Memory B cell (primary cell): ENCODE results near the gene CASP14.
"Not testable (repeated sequence)": the region's sequence is repeated elsewhere in the genome, so short reads cannot be mapped to it uniquely, and the experiment has no call there.

Experiments used
- ATAC-seq: fragments of 150-1000 bp; cut with Tn5 transposase; 2 replicates; pipeline ENCODE4 v1.10.0; 2021; ENCODE audit warnings: low read depth, mild to moderate bottlenecking, moderate library complexity
- DNase-seq, 2 donors: peaks; one replicate each; pipeline ENCODE4 v3.0.0; 2022; ENCODE audit warnings: low spot score in 2 of 2
- H3K27ac Mint-ChIP-seq: one replicate; pipeline ENCODE4 v1.8.0; 2022; ENCODE audit warnings: mild to moderate bottlenecking, moderate library complexity, mixed read lengths
- H3K27me3 Mint-ChIP-seq: one replicate; pipeline ENCODE4 v1.8.0; 2022; ENCODE audit warnings: mixed read lengths
- H3K36me3 Mint-ChIP-seq: one replicate; pipeline ENCODE4 v1.8.0; 2022; ENCODE audit warnings: mild to moderate bottlenecking, mixed read lengths
- H3K4me1 Mint-ChIP-seq: one replicate; pipeline ENCODE4 v1.8.0; 2022; ENCODE audit warnings: mixed read lengths
- H3K4me3 Mint-ChIP-seq: one replicate; pipeline ENCODE4 v1.8.0; 2022; ENCODE audit warnings: mild to moderate bottlenecking, moderate library complexity, mixed read lengths
- H3K9me3 Mint-ChIP-seq: one replicate; pipeline ENCODE4 v1.8.0; 2022; ENCODE audit warnings: mixed read lengths

Gene CASP14

GRCh38 chr19:15091918-15092753, 42.9 kb downstream of the CASP14 start:
- Mint-ChIP-seq H3K27ac (no peak overlapping the region), H3K36me3 (no peaks in the 10 kb centered on the region)
- ATAC-seq = peak; percentile 60

GRCh38 chr19:15093001-15093400, 43.7 kb downstream of the CASP14 start:
- Mint-ChIP-seq H3K27me3 (peaks cover 6% of the 10 kb centered on the region), H3K27ac (no peak overlapping the region), H3K4me3 (no peak overlapping the region), H3K4me1 (no peaks in the 10 kb centered on the region), H3K9me3 (no peaks in the 10 kb centered on the region), H3K36me3 (no peaks in the 10 kb centered on the region)
- no peak for ATAC-seq
- DNase-seq = no peak

More at GRCh38 chr19:15091918-15092753, 42.9 kb downstream of the CASP14 start:
- Mint-ChIP-seq H3K27me3 (peaks cover 13% of the 10 kb centered on the region), H3K9me3 (no peaks in the 10 kb centered on the region), H3K4me3 (no peak overlapping the region), H3K4me1 (no peaks in the 10 kb centered on the region)
- peak; percentile 48 to 68 for DNase-seq

GRCh38 chr19:15096223-15096622, 46.9 kb downstream of the CASP14 start:
- no peak for ATAC-seq
- no peak for DNase-seq
- Mint-ChIP-seq H3K4me1 (no peaks in the 10 kb centered on the region), H3K36me3 (no peaks in the 10 kb centered on the region), H3K4me3 (no peak overlapping the region), H3K27me3 (peaks cover 7% of the 10 kb centered on the region), H3K9me3 (no peaks in the 10 kb centered on the region), H3K27ac (no peak overlapping the region)

GRCh38 chr19:15097980-15098379, 48.7 kb downstream of the CASP14 start:
- not testable (repeated sequence) for H3K27ac Mint-ChIP-seq, H3K27me3 Mint-ChIP-seq, H3K9me3 Mint-ChIP-seq, DNase-seq, ATAC-seq, H3K4me3 Mint-ChIP-seq, H3K36me3 Mint-ChIP-seq, H3K4me1 Mint-ChIP-seq

GRCh38 chr19:15098460-15098859, 49.2 kb downstream of the CASP14 start:
- H3K9me3 Mint-ChIP-seq = peaks cover 1% of the 10 kb centered on the region
- no peak overlapping the region for H3K4me3 Mint-ChIP-seq
- H3K27me3 Mint-ChIP-seq = peaks cover 6% of the 10 kb centered on the region
- peaks cover under 1% of the 10 kb centered on the region for H3K36me3 Mint-ChIP-seq
- no peak overlapping the region for H3K27ac Mint-ChIP-seq
- DNase-seq = no peak
- ATAC-seq = no peak
- no peaks in the 10 kb centered on the region for H3K4me1 Mint-ChIP-seq

- Mint-ChIP-seq H3K4me3 (no peak overlapping the region), H3K4me1 (no peaks in the 10 kb centered on the region), H3K27ac (no peak overlapping the region), H3K27me3 (peaks cover 9% of the 10 kb centered on the region), H3K36me3 (peaks cover 3% of the 10 kb centered on the region), H3K9me3 (peaks cover 4% of the 10 kb centered on the region)
- ATAC-seq (no peak), DNase-seq (no peak)
Observed at GRCh38 chr19:15099017-15099582, 49.8 kb downstream of the CASP14 start.

GRCh38 chr19:15101479-15102082, 52.3 kb downstream of the CASP14 start:
- no peak for DNase-seq

GRCh38 chr19:15104003-15104402, 54.7 kb downstream of the CASP14 start:
- peaks cover 9% of the 10 kb centered on the region for H3K9me3 Mint-ChIP-seq
- H3K27me3 Mint-ChIP-seq = peaks cover 30% of the 10 kb centered on the region
- no peak overlapping the region for H3K4me3 Mint-ChIP-seq
- no peak overlapping the region for H3K27ac Mint-ChIP-seq
- DNase-seq = no peak
- peaks cover 9% of the 10 kb centered on the region for H3K36me3 Mint-ChIP-seq
- ATAC-seq = no peak
- H3K4me1 Mint-ChIP-seq = peaks cover 9% of the 10 kb centered on the region

More at GRCh38 chr19:15101479-15102082, 52.3 kb downstream of the CASP14 start:
- peaks cover 9% of the 10 kb centered on the region for H3K9me3 Mint-ChIP-seq
- H3K27me3 Mint-ChIP-seq = peaks cover 19% of the 10 kb centered on the region
- peaks cover 8% of the 10 kb centered on the region for H3K36me3 Mint-ChIP-seq
- peaks cover under 1% of the 10 kb centered on the region for H3K4me1 Mint-ChIP-seq
- no peak overlapping the region for H3K4me3 Mint-ChIP-seq
- H3K27ac Mint-ChIP-seq = no peak overlapping the region
- ATAC-seq = no peak

GRCh38 chr19:15104411-15104810, 55.1 kb downstream of the CASP14 start:
- DNase-seq (no peak), ATAC-seq (no peak)
- Mint-ChIP-seq H3K4me3 (no peak overlapping the region), H3K36me3 (peaks cover 9% of the 10 kb centered on the region), H3K9me3 (peaks cover 9% of the 10 kb centered on the region), H3K27ac (no peak overlapping the region), H3K4me1 (peaks cover 9% of the 10 kb centered on the region), H3K27me3 (peaks cover 29% of the 10 kb centered on the region)

GRCh38 chr19:15105044-15105443, 55.8 kb downstream of the CASP14 start:
- Mint-ChIP-seq H3K27ac (no peak overlapping the region), H3K36me3 (peaks cover 9% of the 10 kb centered on the region), H3K4me1 (peaks cover 9% of the 10 kb centered on the region), H3K4me3 (no peak overlapping the region), H3K27me3 (peaks cover 30% of the 10 kb centered on the region), H3K9me3 (peaks cover 9% of the 10 kb centered on the region)
- ATAC-seq (no peak), DNase-seq (no peak)

- no peak within 1 kb of the TSS for H3K27ac Mint-ChIP-seq
- H3K9me3 Mint-ChIP-seq = peaks cover 9% of the 10 kb centered on the region
- no peak for DNase-seq
- no peak for ATAC-seq
- H3K27me3 Mint-ChIP-seq = peaks cover 30% of the 10 kb centered on the region
- peak within 1 kb of the TSS; percentile 45 for H3K4me3 Mint-ChIP-seq
- peaks cover 9% of the 10 kb centered on the region for H3K4me1 Mint-ChIP-seq
- H3K36me3 Mint-ChIP-seq = peaks cover 9% of the 10 kb centered on the region
Observed at GRCh38 chr19:15107061-15108010, 58.1 kb downstream of the CASP14 start, which contains the start of gene SYDE1. SYDE1 (plus strand) TSS chr19:15107401; CDS start chr19:15107434, 33 bp downstream.
